Trophoblast cell (in vitro differentiated cells and primary cell): ENCODE data around the gene PODN.

Experiments used
- DNase-seq, 2 donors: peaks; one replicate each; pipeline ENCODE4 v3.0.0-alpha.2; 2016
- H2AFZ ChIP-seq: 2 replicates; pipeline ENCODE4 v1.6.1; 2013; ENCODE audit warnings: low read length, moderate library complexity, mild to moderate bottlenecking; ENCODE audit not compliant: insufficient read depth, poor library complexity
- H2AK5ac ChIP-seq: 2 replicates; pipeline ENCODE4 v1.6.1; 2013; ENCODE audit warnings: mild to moderate bottlenecking, low read length
- H2BK120ac ChIP-seq: 2 replicates; pipeline ENCODE4 v1.6.1; 2013; ENCODE audit warnings: low read length, mild to moderate bottlenecking, moderate library complexity; ENCODE audit not compliant: insufficient read depth, poor library complexity
- H2BK12ac ChIP-seq: 2 replicates; pipeline ENCODE4 v1.6.1; 2013; ENCODE audit warnings: mild to moderate bottlenecking, low read length, moderate library complexity
- H2BK5ac ChIP-seq: 2 replicates; pipeline ENCODE4 v1.6.1; 2013; ENCODE audit warnings: low read length, low read depth, moderate library complexity, mild to moderate bottlenecking; ENCODE audit not compliant: poor library complexity
- H3K14ac ChIP-seq: 2 replicates; pipeline ENCODE4 v1.6.1; 2013; ENCODE audit warnings: mild to moderate bottlenecking, low read length
- H3K18ac ChIP-seq: 2 replicates; pipeline ENCODE4 v1.6.1; 2013; ENCODE audit warnings: mild to moderate bottlenecking, low read length
- H3K23ac ChIP-seq: 2 replicates; pipeline ENCODE4 v1.6.1; 2013; ENCODE audit warnings: low read length
- H3K27ac ChIP-seq: 2 replicates; pipeline ENCODE4 v1.5.1; 2013; ENCODE audit warnings: low read depth, mild to moderate bottlenecking, inconsistent platforms, low read length, moderate library complexity
- H3K27me3 ChIP-seq: 2 replicates; pipeline ENCODE4 v1.6.1; 2013; ENCODE audit warnings: inconsistent platforms, mild to moderate bottlenecking, low read length, moderate library complexity; ENCODE audit not compliant: insufficient read depth
- H3K36me3 ChIP-seq, 2 experiments: 1 replicate in 1 of 2; 2 replicates in 1 of 2; pipeline ENCODE4 v1.6.1; 2013; ENCODE audit warnings: low read length in 2 of 2, mild to moderate bottlenecking in 2 of 2, moderate library complexity in 1 of 2; ENCODE audit not compliant: insufficient read depth in 2 of 2, control insufficient read depth in 1 of 2
- H3K4ac ChIP-seq: 2 replicates; pipeline ENCODE4 v1.6.1; 2013; ENCODE audit warnings: low read depth, mild to moderate bottlenecking, low read length, moderate library complexity
- H3K4me1 ChIP-seq, 2 experiments: 1 replicate in 1 of 2; 2 replicates in 1 of 2; pipeline ENCODE4 v1.6.1; 2013; ENCODE audit warnings: low read length in 2 of 2, mild to moderate bottlenecking in 2 of 2, moderate library complexity in 1 of 2; ENCODE audit not compliant: insufficient read depth in 2 of 2, control insufficient read depth in 1 of 2
- H3K4me2 ChIP-seq: 2 replicates; pipeline ENCODE4 v1.6.1; 2013; ENCODE audit warnings: inconsistent platforms, mild to moderate bottlenecking, low read length, moderate library complexity
- H3K4me3 ChIP-seq: 2 replicates; pipeline ENCODE4 v1.5.1; 2013; ENCODE audit warnings: mild to moderate bottlenecking, low read depth, low read length, inconsistent platforms
- H3K79me1 ChIP-seq: one replicate; pipeline ENCODE4 v1.6.1; 2013; ENCODE audit warnings: low read length
- H3K79me2 ChIP-seq: 2 replicates; pipeline ENCODE4 v1.6.1; 2013; ENCODE audit warnings: low read length, mild to moderate bottlenecking; ENCODE audit not compliant: control insufficient read depth, insufficient read depth, poor library complexity
- H3K9ac ChIP-seq: 2 replicates; pipeline ENCODE4 v1.6.1; 2013; ENCODE audit warnings: mild to moderate bottlenecking, low read length
- H3K9me3 ChIP-seq: 2 replicates; pipeline ENCODE4 v1.6.1; 2013; ENCODE audit warnings: low read depth, mild to moderate bottlenecking, control low read depth, inconsistent platforms, low read length; ENCODE audit not compliant: insufficient read depth
- H4K12ac ChIP-seq: 2 replicates; pipeline ENCODE4 v1.6.1; 2013; ENCODE audit warnings: low read depth, mild to moderate bottlenecking, low read length, moderate library complexity
- H4K8ac ChIP-seq: 2 replicates; pipeline ENCODE4 v1.6.1; 2013; ENCODE audit warnings: low read depth, mild to moderate bottlenecking, low read length, moderate library complexity
- H4K91ac ChIP-seq: one replicate; pipeline ENCODE4 v1.6.1; 2013; ENCODE audit warnings: low read depth, mild to moderate bottlenecking, low read length, moderate library complexity
- WGBS: extraction: QIAGEN DNeasy Blood & Tissue Kit; methylation state at CpG from one replicate; pipeline ENCODE4 v1.1.7; 2013; ENCODE audit warnings: missing lambda C conversion rate; ENCODE audit not compliant: insufficient read length, insufficient coverage; ENCODE audit errors: extremely low coverage; 5-methylcytosine and 5-hydroxymethylcytosine counted together

The PODN gene

GRCh38 chr1:53069265-53069662, 7.3 kb downstream of the PODN start:
- H3K18ac ChIP-seq: no peak overlapping the region
- no peak overlapping the region for H4K12ac ChIP-seq
- no peak overlapping the region for H2BK5ac ChIP-seq
- no peak overlapping the region for H4K91ac ChIP-seq
- no peak overlapping the region for H2AK5ac ChIP-seq
- H3K27me3 ChIP-seq: peaks cover 2% of the 10 kb centered on the region
- no peaks in the 10 kb centered on the region for H3K9me3 ChIP-seq
- no peaks in the 10 kb centered on the region for H3K79me2 ChIP-seq
- H3K36me3 ChIP-seq: no peaks in the 10 kb centered on the region
- no peak for DNase-seq
- no peak overlapping the region for H3K4me2 ChIP-seq
- no peak overlapping the region for H3K9ac ChIP-seq
- no peak overlapping the region for H3K14ac ChIP-seq
- H3K4me1 ChIP-seq: no peaks in the 10 kb centered on the region
- no CpG with 5 or more reads among the region's 7 CpGs for WGBS
- H3K27ac ChIP-seq: no peak overlapping the region
- no peak overlapping the region for H3K4ac ChIP-seq
- no peaks in the 10 kb centered on the region for H3K79me1 ChIP-seq
- H4K8ac ChIP-seq: no peak overlapping the region
- H2BK120ac ChIP-seq: no peak overlapping the region
- H3K4me3 ChIP-seq: no peak overlapping the region
- H2BK12ac ChIP-seq: no peak overlapping the region
- H3K23ac ChIP-seq: no peak overlapping the region
- H2AFZ ChIP-seq: no peak overlapping the region

- no peaks in the 10 kb centered on the region for H3K9me3 ChIP-seq
- no peak overlapping the region for H2BK5ac ChIP-seq
- no peak overlapping the region for H3K14ac ChIP-seq
- no peak overlapping the region for H3K27ac ChIP-seq
- H3K36me3 ChIP-seq: no peaks in the 10 kb centered on the region
- no peak overlapping the region for H2AFZ ChIP-seq
- no peaks in the 10 kb centered on the region for H3K79me1 ChIP-seq
- no peaks in the 10 kb centered on the region for H3K27me3 ChIP-seq
- no peak overlapping the region for H4K8ac ChIP-seq
- WGBS: no CpG with 5 or more reads among the region's 31 CpGs
- no peaks in the 10 kb centered on the region for H3K79me2 ChIP-seq
- H3K4me3 ChIP-seq: no peak overlapping the region
- no peak overlapping the region for H3K4me2 ChIP-seq
- no peak overlapping the region for H4K12ac ChIP-seq
- H3K4ac ChIP-seq: no peak overlapping the region
- no peak overlapping the region for H3K23ac ChIP-seq
- no peaks in the 10 kb centered on the region for H3K4me1 ChIP-seq
- no peak overlapping the region for H2BK120ac ChIP-seq
- no peak overlapping the region for H3K18ac ChIP-seq
- H2AK5ac ChIP-seq: no peak overlapping the region
- H2BK12ac ChIP-seq: no peak overlapping the region
- DNase-seq: no peak
- H3K9ac ChIP-seq: no peak overlapping the region
- H4K91ac ChIP-seq: no peak overlapping the region
Measured at GRCh38 chr1:53069663-53070327, 7.8 kb downstream of the PODN start.

GRCh38 chr1:53070621-53071020, 8.6 kb downstream of the PODN start:
- Histone ChIP-seq H2AFZ (no peak overlapping the region), H3K18ac (no peak overlapping the region), H4K8ac (no peak overlapping the region), H3K4me2 (no peak overlapping the region), H3K4me3 (no peak overlapping the region), H3K27ac (no peak overlapping the region), H3K36me3 (no peaks in the 10 kb centered on the region), H2BK12ac (no peak overlapping the region), H3K79me1 (no peaks in the 10 kb centered on the region), H4K91ac (no peak overlapping the region), H3K4me1 (no peaks in the 10 kb centered on the region), H3K9ac (no peak overlapping the region), H3K4ac (no peak overlapping the region), H3K79me2 (no peaks in the 10 kb centered on the region), H2BK120ac (no peak overlapping the region), H3K27me3 (no peaks in the 10 kb centered on the region), H2AK5ac (no peak overlapping the region), H3K9me3 (no peaks in the 10 kb centered on the region), H4K12ac (no peak overlapping the region), H3K23ac (no peak overlapping the region), H3K14ac (no peak overlapping the region), H2BK5ac (no peak overlapping the region)
- no peak for DNase-seq
- no CpG with 5 or more reads among the region's 12 CpGs for WGBS

- no peaks in the 10 kb centered on the region for H3K27me3 ChIP-seq
- H3K27ac ChIP-seq: no peak overlapping the region
- no peak overlapping the region for H4K91ac ChIP-seq
- H4K8ac ChIP-seq: no peak overlapping the region
- H4K12ac ChIP-seq: no peak overlapping the region
- no CpG with 5 or more reads among the region's 17 CpGs for WGBS
- no peak overlapping the region for H2AFZ ChIP-seq
- H3K4me2 ChIP-seq: no peak overlapping the region
- no peak overlapping the region for H3K14ac ChIP-seq
- H3K4me1 ChIP-seq: no peaks in the 10 kb centered on the region
- no peak overlapping the region for H2BK12ac ChIP-seq
- H3K4ac ChIP-seq: no peak overlapping the region
- no peak overlapping the region for H3K4me3 ChIP-seq
- no peak overlapping the region for H2AK5ac ChIP-seq
- H2BK120ac ChIP-seq: no peak overlapping the region
- H3K36me3 ChIP-seq: no peaks in the 10 kb centered on the region
- no peaks in the 10 kb centered on the region for H3K9me3 ChIP-seq
- no peak overlapping the region for H2BK5ac ChIP-seq
- DNase-seq: no peak
- no peaks in the 10 kb centered on the region for H3K79me2 ChIP-seq
- H3K23ac ChIP-seq: no peak overlapping the region
- H3K18ac ChIP-seq: no peak overlapping the region
- H3K9ac ChIP-seq: no peak overlapping the region
- no peaks in the 10 kb centered on the region for H3K79me1 ChIP-seq
Measured at GRCh38 chr1:53071167-53071865, 9.3 kb downstream of the PODN start.
